Kidney (tissue), 14 donors: ENCODE results near the gene MUC20. TPM values are rescaled to one million over a fixed set of nuclear protein-coding genes. Genes with fewer than 3 reads are reported as not detected.

Experiments used
- DNase-seq, 5 donors: peaks; one replicate each; pipeline ENCODE4 v3.0.0-alpha.2; 2013 to 2020
- FAIRE-seq: peaks from 2 replicates; lab custom pipeline; 2012; peaks lifted over from hg19 to GRCh38; lab: Jason Lieb, UNC
- H3K27ac ChIP-seq, 2 donors: one replicate each; pipeline ENCODE4 v1.7.0; 2013; ENCODE audit warnings: low read depth in 2 of 2, low read length in 2 of 2, inconsistent platforms in 1 of 2
- H3K27me3 ChIP-seq: one replicate; pipeline ENCODE4 v1.7.1; 2013; ENCODE audit warnings: low read length, inconsistent platforms; ENCODE audit not compliant: control insufficient read depth, insufficient read depth
- H3K36me3 ChIP-seq, 3 donors: one replicate each; pipeline versions ENCODE4 v1.7.0 to v1.7.1; 2013; ENCODE audit warnings: low read length in 3 of 3, control low read depth in 1 of 3, inconsistent platforms in 1 of 3; ENCODE audit not compliant: insufficient read depth in 3 of 3, control insufficient read depth in 2 of 3
- H3K4me1 ChIP-seq, 3 donors: one replicate each; pipeline versions ENCODE4 v1.7.0 to v1.7.1; 2013; ENCODE audit warnings: low read length in 3 of 3, inconsistent platforms in 1 of 3, low read depth in 1 of 3; ENCODE audit not compliant: control insufficient read depth in 2 of 3, insufficient read depth in 2 of 3
- H3K4me3 ChIP-seq, 3 donors: one replicate each; pipeline versions ENCODE4 v1.7.0 to v1.8.1; 2013; ENCODE audit warnings: low read length in 3 of 3, control low read depth in 1 of 3, inconsistent platforms in 1 of 3
- H3K9ac ChIP-seq, 3 donors: one replicate each; pipeline versions ENCODE4 v1.7.0 to v1.7.1; 2013; ENCODE audit warnings: low read length in 3 of 3, control low read depth in 1 of 3, inconsistent platforms in 1 of 3
- H3K9me3 ChIP-seq, 3 donors: one replicate each; pipeline versions ENCODE4 v1.7.0 to v1.7.1; 2013; ENCODE audit warnings: low read length in 3 of 3, control low read depth in 1 of 3, inconsistent platforms in 1 of 3; ENCODE audit not compliant: control insufficient read depth in 2 of 3, insufficient read depth in 1 of 3
- CTCF ChIP-seq: IDR thresholded peaks from 3 replicates; pipeline ENCODE4 v1.5.1; 2012; ENCODE audit warnings: mild to moderate bottlenecking, moderate library complexity, borderline replicate concordance; ENCODE audit not compliant: insufficient read depth; ENCODE audit errors: extremely low read depth
- intact Hi-C: fragments of 100-400 bp; cut with DNase I; formaldehyde crosslinking; loops from one replicate; pipeline ENCODE4 v1.11.1; 2022
- polyA plus RNA-seq: library from polyadenylated mRNA; stranded (reverse); fragments of 350-450 nt; fragmentation: Illumina TruSeq; extraction: RNeasy Lipid Tissue Mini Kit (QIAGEN cat#74804); gene quantifications from one replicate; pipeline ENCODE4 v1.2.3, GENCODE V29; 2014; ENCODE audit warnings: low read depth, low replicate concordance; ENCODE audit not compliant: insufficient read depth
- total RNA-seq: library from RNA; stranded (reverse); fragmentation: NEBNext Ultra II Directional; extraction: Animal tissue kit (Norgen Biotek cat#: 25700); gene quantifications from one replicate; pipeline ENCODE4 v1.2.1, GENCODE V29; 2021
- donor health status: control.
- donor health status: control.
- donor health status: control.
- donor health status: control.
- donor health status: control.
- donor health status: DM: yes; HTN: yes; CAD: no.
- donor health status: Normal renal cell carcinoma (clear cell type).

MUC20 gene
- total and polyA plus RNA-seq, 2 donors from 2014 or later = 42.6 to 53.3 TPM

- TF ChIP-seq CTCF = no peak
- Histone ChIP-seq H3K4me1 (no peaks in the 10 kb centered on the region), H3K9ac (no peak overlapping the region), H3K27me3 (no peaks in the 10 kb centered on the region), H3K36me3 (peaks cover 0 to 3% (median 0%) of the 10 kb centered on the region in 3 donors), H3K27ac (no peak overlapping the region), H3K9me3 (no peaks in the 10 kb centered on the region), H3K4me3 (no peak overlapping the region)
- FAIRE-seq = no peak
- intact Hi-C loops = no loop called here
- peak in 1 of 5 donors; percentile 57 for DNase-seq
Observed at GRCh38 chr3:195750797-195751520, 30.2 kb downstream of the MUC20 start.

DNA sequence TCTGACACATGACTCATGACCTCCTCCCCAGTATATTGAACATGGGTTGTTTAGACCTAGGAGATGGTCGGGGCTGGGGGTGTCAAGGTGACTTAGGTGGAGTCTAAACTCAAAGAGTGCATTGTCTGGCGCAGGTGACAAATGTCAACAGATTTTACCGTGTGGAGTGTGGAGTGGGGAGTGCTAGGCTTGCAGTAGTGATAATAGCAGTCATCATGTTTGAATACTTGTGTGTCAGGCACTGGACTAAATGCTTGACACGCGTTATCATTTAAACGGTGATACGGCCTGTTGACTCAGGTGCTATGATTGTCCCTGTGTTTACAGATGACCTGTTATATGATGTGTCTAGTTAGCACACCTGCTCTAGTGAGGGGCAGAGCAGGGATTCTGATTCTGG, 30.8 kb downstream of the MUC20 start:
- H3K27ac ChIP-seq = no peak overlapping the region
- no peaks in the 10 kb centered on the region for H3K9me3 ChIP-seq
- FAIRE-seq (no peak), DNase-seq (peak in 1 of 5 donors; percentile 12)
- no peaks in the 10 kb centered on the region for H3K4me1 ChIP-seq
- peaks cover 0 to 3% (median 0%) of the 10 kb centered on the region in 3 donors for H3K36me3 ChIP-seq
- no peak overlapping the region for H3K9ac ChIP-seq
- TF ChIP-seq CTCF = no peak
- H3K4me3 ChIP-seq = no peak overlapping the region
- intact Hi-C loops = no loop called here
- no peaks in the 10 kb centered on the region for H3K27me3 ChIP-seq

GRCh38 chr3:195752066-195752465, 31.3 kb downstream of the MUC20 start:
- DNase-seq (peak in 1 of 5 donors; percentile 40), FAIRE-seq (no peak)
- Histone ChIP-seq H3K4me3 (no peak overlapping the region), H3K27ac (no peak overlapping the region), H3K4me1 (no peaks in the 10 kb centered on the region), H3K36me3 (no peaks in the 10 kb centered on the region), H3K9ac (no peak overlapping the region), H3K27me3 (no peaks in the 10 kb centered on the region), H3K9me3 (no peaks in the 10 kb centered on the region)
- no peak for TF ChIP-seq CTCF
- intact Hi-C loops = no loop called here
